ENCODE results near the gene GSG1L. TPM values are rescaled to one million over a fixed set of nuclear protein-coding genes. Genes with fewer than 3 reads are reported as not detected.
"Not testable (repeated sequence)": the region's sequence is repeated elsewhere in the genome, so short reads cannot be mapped to it uniquely, and the experiment has no call there.

The GSG1L gene
- total RNA-seq, 5 donors from 2014 or later (not counting 1 experiment from before 2014, with no cell fraction given) = not detected

GRCh38 chr16:27983244-27983643 lies 80.3 kb downstream of the GSG1L start:
- no peak overlapping the region for H3K27ac ChIP-seq (ENCODE audit: low read length)
- ATAC-seq (replicated peaks in 1 of 4) (no peak), DNase-seq (no peak)
- WGBS (ENCODE audit: insufficient coverage) = no CpG with 5 or more reads among the region's 2 CpGs
- H3K27me3 ChIP-seq (replicated peaks in 1 of 2; ENCODE audit: control insufficient read depth in 2 of 2, extremely low read depth in 1 of 2, insufficient read depth in 2 of 2, low read length in 1 of 2) = peaks cover 0 to 3% of the 10 kb centered on the region in 2 experiments
- H3K4me3 ChIP-seq (ENCODE audit: control insufficient read depth in 1 of 2, extremely low read depth in 1 of 2, low read length in 1 of 2) = no peak overlapping the region
- Mint-ChIP-seq H3K36me3 (no peaks in the 10 kb centered on the region), H3K27ac (no peak overlapping the region), H3K27me3 (peaks cover 2 to 10% of the 10 kb centered on the region in 2 donors), H3K4me3 (no peak overlapping the region), H3K9me3 (peaks cover 2 to 6% (median 4%) of the 10 kb centered on the region in 3 donors), H3K4me1 (no peaks in the 10 kb centered on the region)
- no peaks in the 10 kb centered on the region for H3K9me3 ChIP-seq
- no peaks in the 10 kb centered on the region for H3K36me3 ChIP-seq (ENCODE audit: control insufficient read depth in 2 of 2, extremely low read depth in 1 of 2, insufficient read depth in 1 of 2, low read length in 1 of 2)
- H3K4me1 ChIP-seq (ENCODE audit: control insufficient read depth in 1 of 2, extremely low read depth in 1 of 2, insufficient read depth in 2 of 2, low read length in 2 of 2) = no peaks in the 10 kb centered on the region
- ChIA-PET POLR2A (no interaction called here), CTCF (no interaction called here)

GRCh38 chr16:27982184-27982583 lies 81.3 kb downstream of the GSG1L start:
- Mint-ChIP-seq H3K27me3 (peaks cover 3 to 10% of the 10 kb centered on the region in 2 donors), H3K9me3 (peaks cover 2 to 6% (median 4%) of the 10 kb centered on the region in 3 donors), H3K27ac (no peak overlapping the region), H3K4me1 (no peaks in the 10 kb centered on the region), H3K4me3 (no peak overlapping the region), H3K36me3 (no peaks in the 10 kb centered on the region)
- Histone ChIP-seq H3K9me3 (no peaks in the 10 kb centered on the region), H3K4me1 (ENCODE audit: control insufficient read depth in 1 of 2, extremely low read depth in 1 of 2, insufficient read depth in 2 of 2, low read length in 2 of 2) (no peaks in the 10 kb centered on the region), H3K27ac (ENCODE audit: low read length) (no peak overlapping the region), H3K4me3 (ENCODE audit: control insufficient read depth in 1 of 2, extremely low read depth in 1 of 2, low read length in 1 of 2) (no peak overlapping the region), H3K27me3 (replicated peaks in 1 of 2; ENCODE audit: control insufficient read depth in 2 of 2, extremely low read depth in 1 of 2, insufficient read depth in 2 of 2, low read length in 1 of 2) (peaks cover 0 to 12% of the 10 kb centered on the region in 2 experiments), H3K36me3 (ENCODE audit: control insufficient read depth in 2 of 2, extremely low read depth in 1 of 2, insufficient read depth in 1 of 2, low read length in 1 of 2) (no peaks in the 10 kb centered on the region)
- POLR2A ChIA-PET = no interaction called here
- 60% methylated on average over 1 of the region's 5 CpGs for WGBS (ENCODE audit: insufficient coverage)
- CTCF ChIA-PET = no interaction called here
- DNase-seq (no peak), ATAC-seq (replicated peaks in 1 of 4) (no peak)

- no peak overlapping the region for H3K4me3 ChIP-seq (ENCODE audit: control insufficient read depth in 1 of 2, extremely low read depth in 1 of 2, low read length in 1 of 2)
- Mint-ChIP-seq H3K4me1 (no peaks in the 10 kb centered on the region), H3K9me3 (peaks cover 2 to 6% (median 4%) of the 10 kb centered on the region in 3 donors), H3K4me3 (no peak overlapping the region), H3K27me3 (peaks cover 9 to 19% of the 10 kb centered on the region in 2 donors), H3K36me3 (no peaks in the 10 kb centered on the region), H3K27ac (no peak overlapping the region)
- ChIA-PET POLR2A (no interaction called here), CTCF (interaction anchor here in 1 of 2 donors (0.6 kb wide), 1 partner anchor 355 kb away, joined by 5 read pairs; no protein-coding TSS in a partner anchor)
- H3K4me1 ChIP-seq (ENCODE audit: control insufficient read depth in 1 of 2, extremely low read depth in 1 of 2, insufficient read depth in 2 of 2, low read length in 2 of 2) = no peaks in the 10 kb centered on the region
- ATAC-seq (replicated peaks in 1 of 4) (no peak), DNase-seq (no peak)
- H3K27me3 ChIP-seq (replicated peaks in 1 of 2; ENCODE audit: control insufficient read depth in 2 of 2, extremely low read depth in 1 of 2, insufficient read depth in 2 of 2, low read length in 1 of 2) = peaks cover 0 to 20% of the 10 kb centered on the region in 2 experiments
- H3K27ac ChIP-seq (ENCODE audit: low read length) = no peak overlapping the region
- 63% methylated on average over 6 of the region's 9 CpGs for WGBS (ENCODE audit: insufficient coverage)
- no peaks in the 10 kb centered on the region for H3K36me3 ChIP-seq (ENCODE audit: control insufficient read depth in 2 of 2, extremely low read depth in 1 of 2, insufficient read depth in 1 of 2, low read length in 1 of 2)
- no peaks in the 10 kb centered on the region for H3K9me3 ChIP-seq
Observed at GRCh38 chr16:27980919-27981700, 82.4 kb downstream of the GSG1L start.

GRCh38 chr16:27980076-27980775 lies 83.3 kb downstream of the GSG1L start:
- Mint-ChIP-seq H3K36me3 (no peaks in the 10 kb centered on the region), H3K27me3 (peaks cover 16 to 23% of the 10 kb centered on the region in 2 donors), H3K27ac (no peak overlapping the region), H3K4me1 (no peaks in the 10 kb centered on the region), H3K9me3 (peaks cover 2 to 6% (median 4%) of the 10 kb centered on the region in 3 donors), H3K4me3 (no peak overlapping the region)
- Histone ChIP-seq H3K36me3 (ENCODE audit: control insufficient read depth in 2 of 2, extremely low read depth in 1 of 2, insufficient read depth in 1 of 2, low read length in 1 of 2) (no peaks in the 10 kb centered on the region), H3K9me3 (no peaks in the 10 kb centered on the region), H3K4me3 (ENCODE audit: control insufficient read depth in 1 of 2, extremely low read depth in 1 of 2, low read length in 1 of 2) (no peak overlapping the region), H3K27me3 (replicated peaks in 1 of 2; ENCODE audit: control insufficient read depth in 2 of 2, extremely low read depth in 1 of 2, insufficient read depth in 2 of 2, low read length in 1 of 2) (peaks cover 0 to 19% of the 10 kb centered on the region in 2 experiments), H3K4me1 (ENCODE audit: control insufficient read depth in 1 of 2, extremely low read depth in 1 of 2, insufficient read depth in 2 of 2, low read length in 2 of 2) (no peaks in the 10 kb centered on the region), H3K27ac (ENCODE audit: low read length) (no peak overlapping the region)
- CTCF ChIA-PET = no interaction called here
- 64% methylated on average over 5 of the region's 11 CpGs for WGBS (ENCODE audit: insufficient coverage)
- no peak for ATAC-seq (replicated peaks in 1 of 4)
- no peak for DNase-seq
- POLR2A ChIA-PET = no interaction called here

- WGBS (ENCODE audit: insufficient coverage) = 75% methylated on average over 3 of the region's 3 CpGs
- ATAC-seq (replicated peaks in 1 of 4); H3K9me3 ChIP-seq; CTCF ChIA-PET; DNase-seq; H3K4me1 ChIP-seq (ENCODE audit: control insufficient read depth in 1 of 2, extremely low read depth in 1 of 2, insufficient read depth in 2 of 2, low read length in 2 of 2); H3K4me3 Mint-ChIP-seq; H3K36me3 Mint-ChIP-seq; H3K9me3 Mint-ChIP-seq; POLR2A ChIA-PET; H3K27ac Mint-ChIP-seq; H3K4me3 ChIP-seq (ENCODE audit: control insufficient read depth in 1 of 2, extremely low read depth in 1 of 2, low read length in 1 of 2); H3K27ac ChIP-seq (ENCODE audit: low read length); H3K36me3 ChIP-seq (ENCODE audit: control insufficient read depth in 2 of 2, extremely low read depth in 1 of 2, insufficient read depth in 1 of 2, low read length in 1 of 2); H3K4me1 Mint-ChIP-seq: not testable (repeated sequence)
- H3K27me3 Mint-ChIP-seq = peaks cover 17 to 20% of the 10 kb centered on the region in 2 donors
- peaks cover 0 to 23% of the 10 kb centered on the region in 2 experiments for H3K27me3 ChIP-seq (replicated peaks in 1 of 2; ENCODE audit: control insufficient read depth in 2 of 2, extremely low read depth in 1 of 2, insufficient read depth in 2 of 2, low read length in 1 of 2)
Observed at GRCh38 chr16:27979668-27980067, 83.8 kb downstream of the GSG1L start.

- Histone ChIP-seq H3K9me3 (no peaks in the 10 kb centered on the region), H3K4me3 (ENCODE audit: control insufficient read depth in 1 of 2, extremely low read depth in 1 of 2, low read length in 1 of 2) (no peak overlapping the region), H3K36me3 (ENCODE audit: control insufficient read depth in 2 of 2, extremely low read depth in 1 of 2, insufficient read depth in 1 of 2, low read length in 1 of 2) (no peaks in the 10 kb centered on the region), H3K4me1 (ENCODE audit: control insufficient read depth in 1 of 2, extremely low read depth in 1 of 2, insufficient read depth in 2 of 2, low read length in 2 of 2) (no peaks in the 10 kb centered on the region), H3K27ac (ENCODE audit: low read length) (no peak overlapping the region), H3K27me3 (replicated peaks in 1 of 2; ENCODE audit: control insufficient read depth in 2 of 2, extremely low read depth in 1 of 2, insufficient read depth in 2 of 2, low read length in 1 of 2) (peaks cover 0 to 26% of the 10 kb centered on the region in 2 experiments)
- H3K27me3 Mint-ChIP-seq = peaks cover 19 to 20% of the 10 kb centered on the region in 2 donors
- ChIA-PET POLR2A (no interaction called here), CTCF (no interaction called here)
- WGBS (ENCODE audit: insufficient coverage) = 87% methylated on average over 4 of the region's 4 CpGs
- no peak for ATAC-seq (replicated peaks in 1 of 4)
- no peak overlapping the region for H3K27ac Mint-ChIP-seq
- no peaks in the 10 kb centered on the region for H3K4me1 Mint-ChIP-seq
- DNase-seq = no peak
- H3K36me3 Mint-ChIP-seq = no peaks in the 10 kb centered on the region
- peaks cover 2 to 6% (median 4%) of the 10 kb centered on the region in 3 donors for H3K9me3 Mint-ChIP-seq
- no peak overlapping the region for H3K4me3 Mint-ChIP-seq
Observed at GRCh38 chr16:27978876-27979275, 84.6 kb downstream of the GSG1L start.
